GM12864 (cell line): ENCODE measurements around the gene RASSF1.

Experiments used
- DNase-seq: peaks from one replicate; pipeline ENCODE4 v3.0.0-alpha.2; 2011; ENCODE audit warnings: low read depth
- H3K4me3 ChIP-seq: 2 replicates; pipeline ENCODE4 v1.5.1; 2011; ENCODE audit warnings: mild to moderate bottlenecking, low read depth, low read length, control low read depth
- CTCF ChIP-seq: IDR thresholded peaks from 2 replicates; pipeline ENCODE4 v1.5.1; 2011; ENCODE audit warnings: low read depth, mild to moderate bottlenecking, moderate library complexity, low read length, control low read depth, inconsistent platforms; ENCODE audit errors: missing control alignments

RASSF1 gene

GRCh38 chr3:50327943-50328691 lies 12.5 kb downstream of the RASSF1 start, which contains the start of gene TUSC2:
Gene TUSC2, minus strand, starts transcription at chr3:50328223. Its CDS starts 124 bp downstream, at chr3:50328099.
- H3K4me3 ChIP-seq = peak within 1 kb of the TSS; percentile 89
- DNase-seq = peak; percentile 89
- no peak for TF ChIP-seq CTCF

- DNase-seq = no peak
- no peak for TF ChIP-seq CTCF
- peak overlapping the region; percentile 89 for H3K4me3 ChIP-seq
Observed at GRCh38 chr3:50327129-50327528, 13.5 kb downstream of the RASSF1 start.

DNA sequence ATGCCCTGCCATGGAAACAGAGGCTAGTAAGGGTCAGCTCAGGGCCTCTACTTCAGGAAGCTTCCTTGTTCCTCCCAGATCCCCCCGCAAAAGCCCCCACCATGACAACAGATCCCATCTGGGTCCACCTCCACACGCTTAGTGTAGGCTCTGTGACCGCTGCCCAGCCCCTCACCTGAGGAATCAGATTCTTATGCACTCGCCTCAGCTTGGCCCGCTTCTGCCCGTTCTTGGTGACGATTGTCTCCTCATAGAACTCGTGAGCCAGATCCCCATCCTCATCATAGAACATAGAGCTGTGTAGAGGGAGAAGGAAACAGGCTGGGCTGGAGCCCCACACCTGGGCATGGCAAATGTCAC lies 14.5 kb downstream of the RASSF1 start:
- no peak for DNase-seq
- no peak overlapping the region for H3K4me3 ChIP-seq
- no peak for TF ChIP-seq CTCF

- no peak for DNase-seq
- TF ChIP-seq CTCF = no peak
- H3K4me3 ChIP-seq = no peak overlapping the region
Observed at GRCh38 chr3:50325497-50326181, 15.0 kb downstream of the RASSF1 start.

DNA sequence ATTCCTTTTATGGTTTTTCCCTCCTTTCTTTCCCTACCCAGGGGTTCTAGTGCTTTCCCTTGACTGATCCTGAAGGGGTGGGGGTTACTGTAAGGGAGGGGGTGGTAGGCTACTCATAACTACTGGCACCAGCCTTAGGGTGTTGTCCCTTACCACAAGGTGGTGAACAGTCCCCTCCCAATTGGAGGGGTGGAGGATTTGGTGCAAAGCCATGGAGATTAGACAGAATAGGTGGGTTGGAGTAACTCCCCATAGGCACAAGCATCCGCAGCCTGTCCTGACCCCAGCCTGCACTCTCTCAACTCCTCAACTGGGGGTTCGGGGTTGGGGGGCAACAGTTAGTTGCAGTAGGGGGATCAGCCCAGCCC lies 15.5 kb downstream of the RASSF1 start:
- H3K4me3 ChIP-seq = no peak overlapping the region
- no peak for TF ChIP-seq CTCF
- DNase-seq = no peak

GRCh38 chr3:50324351-50325112 lies 16.1 kb downstream of the RASSF1 start:
- peak; percentile 81 for TF ChIP-seq CTCF
- H3K4me3 ChIP-seq = no peak overlapping the region
- no peak for DNase-seq
